WTC11 (cell line): ENCODE measurements around the gene MYBPHL. TPM values are rescaled to one million over a fixed set of nuclear protein-coding genes. Genes with fewer than 3 reads are reported as not detected.

Experiments used
- ATAC-seq: fragments of 200-7000 bp; cut with Tn5 transposase; 2 replicates; pipeline ENCODE4 v1.10.0; 2021; ENCODE audit warnings: mild to moderate bottlenecking, moderate library complexity
- CTCF ChIA-PET: fragments of 300-600 bp; sonication (Branson Sonifier 250); formaldehyde crosslinking; loops from one replicate; lab custom pipeline; 2021; ENCODE audit warnings: antibody characterized with exemption; lab: Charles Lee
- POLR2A ChIA-PET: fragments of 350-600 bp; sonication (Branson Sonifier 250); formaldehyde crosslinking; loops from one replicate; lab custom pipeline; 2021; ENCODE audit warnings: antibody characterized with exemption; lab: Charles Lee
- DNase-seq: peaks from one replicate; pipeline ENCODE4 v3.0.0; 2021; ENCODE audit warnings: low spot score
- H3K27ac Mint-ChIP-seq: 2 replicates; pipeline ENCODE4 v1.8.0; 2021; ENCODE audit warnings: mixed read lengths
- H3K27me3 Mint-ChIP-seq: 2 replicates; pipeline ENCODE4 v1.8.0; 2021; ENCODE audit warnings: low read depth, mild to moderate bottlenecking, moderate library complexity, mixed read lengths
- H3K36me3 Mint-ChIP-seq: 2 replicates; pipeline ENCODE4 v1.8.0; 2021; ENCODE audit warnings: mixed read lengths
- H3K4me1 Mint-ChIP-seq: 2 replicates; pipeline ENCODE4 v1.8.0; 2022; ENCODE audit warnings: mixed read lengths
- H3K4me3 Mint-ChIP-seq: 2 replicates; pipeline ENCODE4 v1.8.0; 2021; ENCODE audit warnings: mild to moderate bottlenecking, moderate library complexity, mixed read lengths
- H3K9me3 Mint-ChIP-seq: 2 replicates; pipeline ENCODE4 v1.8.0; 2021; ENCODE audit warnings: mixed read lengths
- ATF6 ChIP-seq: sonication (generic); formaldehyde crosslinking; IDR thresholded peaks from 2 replicates; pipeline ENCODE4 v1.8.1; 2023; ENCODE audit warnings: mild to moderate bottlenecking, missing genetic modification reagents
- CTCF ChIP-seq: fragments of 200-600 bp; IDR thresholded peaks from 2 replicates; pipeline ENCODE4 v1.8.0; 2022; ENCODE audit warnings: antibody characterized with exemption
- E2F5 ChIP-seq: sonication (generic); formaldehyde crosslinking; IDR thresholded peaks from 2 replicates; pipeline ENCODE4 v1.8.1; 2022; ENCODE audit warnings: mild to moderate bottlenecking, moderate library complexity, missing genetic modification reagents
- EMX1 ChIP-seq: fragments of 250-450 bp; sonication (Bioruptor Pico); IDR thresholded peaks from 2 replicates; pipeline ENCODE4 v1.8.0; 2021; ENCODE audit warnings: mild to moderate bottlenecking
- ERG ChIP-seq: fragments of 250-450 bp; sonication (Bioruptor Pico); IDR thresholded peaks from 2 replicates; pipeline ENCODE4 v1.8.0; 2021; ENCODE audit warnings: mild to moderate bottlenecking
- ETV6 ChIP-seq: sonication (generic); formaldehyde crosslinking; IDR thresholded peaks from 2 replicates; pipeline ENCODE4 v1.8.1; 2022; ENCODE audit warnings: mild to moderate bottlenecking, missing genetic modification reagents
- FOXP1 ChIP-seq: sonication (generic); formaldehyde crosslinking; IDR thresholded peaks from 2 replicates; pipeline ENCODE4 v1.8.0; 2022; ENCODE audit warnings: missing genetic modification reagents, mild to moderate bottlenecking, moderate library complexity, borderline replicate concordance
- FOXP4 ChIP-seq: sonication (generic); formaldehyde crosslinking; IDR thresholded peaks from 2 replicates; pipeline ENCODE4 v1.8.0; 2022; ENCODE audit warnings: mild to moderate bottlenecking, missing genetic modification reagents
- GABPB1 ChIP-seq: sonication (generic); formaldehyde crosslinking; IDR thresholded peaks from 2 replicates; pipeline ENCODE4 v1.8.1; 2023; ENCODE audit warnings: mild to moderate bottlenecking, missing genetic modification reagents
- MYBL2 ChIP-seq: sonication (generic); formaldehyde crosslinking; IDR thresholded peaks from 2 replicates; pipeline ENCODE4 v1.8.1; 2023; ENCODE audit warnings: mild to moderate bottlenecking, moderate library complexity, missing genetic modification reagents
- TEAD1 ChIP-seq: sonication (generic); formaldehyde crosslinking; IDR thresholded peaks from 2 replicates; pipeline ENCODE4 v1.8.0; 2022; ENCODE audit warnings: mild to moderate bottlenecking, missing genetic modification reagents
- ZNF121 ChIP-seq: sonication (generic); formaldehyde crosslinking; IDR thresholded peaks from 2 replicates; pipeline ENCODE4 v1.8.0; 2023; ENCODE audit warnings: missing genetic modification reagents
- ZNF281 ChIP-seq: sonication (generic); formaldehyde crosslinking; IDR thresholded peaks from 2 replicates; pipeline ENCODE4 v1.8.0; 2023; ENCODE audit warnings: mild to moderate bottlenecking, missing genetic modification reagents
- ZNF512 ChIP-seq: sonication (generic); formaldehyde crosslinking; IDR thresholded peaks from 2 replicates; pipeline ENCODE4 v1.8.1; 2022; ENCODE audit warnings: missing genetic modification reagents, borderline replicate concordance
- total RNA-seq: library from RNA; stranded (reverse); gene quantifications from 3 replicates; pipeline ENCODE4 v1.2.3, GENCODE V29; 2021

Gene MYBPHL
- total RNA-seq, 1 experiment from 2014 or later = 1.2 TPM

- no peak overlapping the region for H3K27ac Mint-ChIP-seq
- H3K4me1 Mint-ChIP-seq = peaks cover 20% of the 10 kb centered on the region
- no peak overlapping the region for H3K4me3 Mint-ChIP-seq
- no peaks in the 10 kb centered on the region for H3K9me3 Mint-ChIP-seq
- no peak for ATAC-seq
- H3K36me3 Mint-ChIP-seq = no peaks in the 10 kb centered on the region
- H3K27me3 Mint-ChIP-seq = no peaks in the 10 kb centered on the region
- no peak for DNase-seq
- ChIA-PET CTCF (interaction anchor here (0.8 to 4.6 kb wide), 3 partner anchors 8 to 94 kb away, joined by 4 to 22 read pairs (median 6); partner anchors contain the start of gene SORT1), POLR2A (interaction anchor here (1.9 kb wide), 1 partner anchor 94 kb away, joined by 6 read pairs; the partner anchor contains the start of gene SORT1)
- no peak for TF ChIP-seq ZNF512 (CRISPR knock-in tag)
- TF ChIP-seq GABPB1 = no peak
- no peak for TF ChIP-seq FOXP4 (CRISPR knock-in tag)
- TF ChIP-seq CTCF = no peak
- TF ChIP-seq ZNF121 (CRISPR knock-in tag) = no peak
- TF ChIP-seq TEAD1 (CRISPR knock-in tag) = no peak
- TF ChIP-seq ETV6 = no peak
- TF ChIP-seq ERG (CRISPR knock-in tag) = no peak
- TF ChIP-seq E2F5 (CRISPR knock-in tag) = no peak
- TF ChIP-seq ATF6 (CRISPR knock-in tag) = no peak
- TF ChIP-seq FOXP1 (CRISPR knock-in tag) = no peak
- TF ChIP-seq MYBL2 (CRISPR knock-in tag) = no peak
- TF ChIP-seq EMX1 (CRISPR knock-in tag) = no peak
- no peak for TF ChIP-seq ZNF281 (CRISPR knock-in tag)
Observed at GRCh38 chr1:109304226-109304920, 2.4 kb downstream of the MYBPHL start.
